HG03060 (cell line): Measurements from ENCODE around the gene SLC66A2.

Experiments
- ATAC-seq: cut with Tn5 transposase; IDR thresholded peaks from one replicate; pipeline ENCODE4 v1.9.1; 2021; ENCODE audit warnings: low read depth, moderate number of reproducible peaks; ENCODE audit not compliant: unreplicated experiment

The SLC66A2 gene

DNA sequence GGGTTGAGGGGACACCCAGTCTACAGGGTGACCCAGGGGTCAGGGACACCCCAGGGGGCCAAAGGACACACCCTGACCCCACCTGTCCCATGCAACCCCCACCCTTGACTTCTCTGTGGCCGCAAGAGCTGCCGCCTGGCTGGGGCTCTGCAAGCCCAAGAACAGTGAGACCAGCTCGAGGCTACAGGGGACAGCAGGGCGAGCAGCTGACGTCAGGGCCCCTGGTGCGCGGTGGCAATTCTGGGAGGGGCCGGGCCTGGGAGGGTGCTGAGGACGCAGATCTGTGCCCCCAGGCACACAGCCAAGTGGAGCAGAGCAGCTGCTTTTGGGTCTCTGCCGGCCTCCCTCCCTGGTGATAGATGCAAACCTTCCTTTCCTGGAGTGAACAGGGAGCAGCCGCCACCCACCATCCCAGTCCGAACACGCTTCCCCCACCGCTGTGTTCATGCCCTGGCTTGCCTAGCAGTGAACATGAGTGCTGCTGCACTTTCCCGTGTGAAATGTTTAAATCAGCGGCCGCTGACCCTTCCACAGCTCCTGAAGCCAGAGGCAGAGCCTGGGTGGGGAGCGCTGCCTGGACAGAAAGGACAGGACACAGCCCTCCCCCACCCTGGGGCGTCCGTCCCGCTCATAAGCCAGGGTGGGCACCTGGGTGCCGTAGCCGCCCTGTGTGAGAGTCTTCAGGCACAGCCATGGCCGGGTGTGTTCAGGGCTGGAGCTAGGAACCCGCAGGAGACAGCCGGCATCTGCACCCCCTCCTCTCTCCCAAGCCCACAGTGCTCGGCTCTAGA is 46.9 kb downstream of the SLC66A2 start:
- no peak for ATAC-seq

DNA sequence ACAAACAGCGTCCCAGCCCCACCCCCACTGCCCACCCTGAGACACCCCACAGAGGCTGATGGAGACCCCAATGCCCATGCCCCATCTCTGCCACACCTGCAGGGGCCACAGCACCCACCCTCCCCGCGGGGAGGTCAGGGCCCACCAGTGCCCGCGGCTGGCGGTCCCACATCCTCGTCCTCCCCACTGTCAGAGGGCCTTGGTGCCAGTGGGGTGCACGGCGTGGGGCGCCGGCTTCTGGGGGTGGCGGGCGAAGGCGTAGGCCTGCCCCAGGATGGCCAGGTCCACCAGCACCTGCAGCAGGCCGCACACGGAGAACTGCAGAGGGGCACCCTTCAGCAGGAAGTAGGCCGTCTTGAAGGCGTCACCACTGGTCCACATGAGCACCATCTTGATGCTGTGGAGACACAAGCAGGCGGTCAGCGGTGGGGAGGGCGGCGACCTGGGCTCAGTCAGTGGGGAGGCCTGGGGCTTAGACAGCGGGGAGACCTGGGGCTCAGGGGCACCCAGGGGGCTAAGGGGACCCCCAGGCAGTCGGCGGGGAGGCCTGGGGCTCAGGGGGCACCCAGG is 47.6 kb downstream of the SLC66A2 start:
- ATAC-seq, result no peak

GRCh38 chr18:79903071-79903635 is 48.3 kb downstream of the SLC66A2 start:
- ATAC-seq, result no peak

DNA sequence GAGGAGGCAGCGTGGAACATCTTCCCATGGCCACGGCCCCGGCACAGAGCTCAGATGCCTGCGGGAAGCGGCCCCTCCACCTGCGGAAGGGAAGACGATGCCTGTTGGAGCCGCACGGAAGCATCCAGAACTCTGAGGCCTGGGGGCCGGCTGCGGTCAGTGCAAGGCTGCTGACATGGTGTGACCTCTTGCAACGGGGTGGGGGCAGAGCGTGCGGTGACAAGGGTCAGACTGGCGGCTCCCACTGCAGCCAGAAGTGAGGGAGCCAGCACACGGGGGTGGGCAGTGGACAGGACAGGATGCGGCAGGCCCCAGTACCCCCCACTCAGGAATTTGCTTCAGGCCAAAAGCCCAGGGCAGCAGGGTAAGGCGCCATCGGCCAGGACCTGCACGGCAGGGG is 48.8 kb downstream of the SLC66A2 start:
- ATAC-seq, result no peak

DNA sequence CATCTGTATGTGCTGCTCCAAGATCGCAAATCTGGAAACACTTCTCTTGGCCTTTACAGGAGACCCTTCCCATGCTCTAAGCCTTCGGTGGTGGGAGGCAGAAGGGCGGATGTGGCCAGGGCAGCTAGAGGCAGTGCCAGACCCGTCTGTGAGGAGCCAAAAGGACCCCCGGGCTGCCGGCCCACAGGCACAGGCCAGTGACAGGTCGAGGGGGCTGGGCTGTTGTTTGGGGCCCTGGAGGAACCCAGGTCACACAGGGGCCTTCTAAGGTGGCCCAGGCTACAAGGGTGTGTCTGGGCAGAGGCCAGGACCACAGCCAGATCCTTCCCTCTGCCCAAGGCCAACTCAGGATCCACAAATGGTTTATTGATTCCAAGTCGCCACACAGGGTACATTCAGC is 49.4 kb downstream of the SLC66A2 start:
- ATAC-seq, result no peak

- no peak for ATAC-seq
These were observed 49.8 kb downstream of the SLC66A2 start for GRCh38 chr18:79901665-79902064.

GRCh38 chr18:79900610-79901570 is 50.6 kb downstream of the SLC66A2 start:
- no peak for ATAC-seq

DNA sequence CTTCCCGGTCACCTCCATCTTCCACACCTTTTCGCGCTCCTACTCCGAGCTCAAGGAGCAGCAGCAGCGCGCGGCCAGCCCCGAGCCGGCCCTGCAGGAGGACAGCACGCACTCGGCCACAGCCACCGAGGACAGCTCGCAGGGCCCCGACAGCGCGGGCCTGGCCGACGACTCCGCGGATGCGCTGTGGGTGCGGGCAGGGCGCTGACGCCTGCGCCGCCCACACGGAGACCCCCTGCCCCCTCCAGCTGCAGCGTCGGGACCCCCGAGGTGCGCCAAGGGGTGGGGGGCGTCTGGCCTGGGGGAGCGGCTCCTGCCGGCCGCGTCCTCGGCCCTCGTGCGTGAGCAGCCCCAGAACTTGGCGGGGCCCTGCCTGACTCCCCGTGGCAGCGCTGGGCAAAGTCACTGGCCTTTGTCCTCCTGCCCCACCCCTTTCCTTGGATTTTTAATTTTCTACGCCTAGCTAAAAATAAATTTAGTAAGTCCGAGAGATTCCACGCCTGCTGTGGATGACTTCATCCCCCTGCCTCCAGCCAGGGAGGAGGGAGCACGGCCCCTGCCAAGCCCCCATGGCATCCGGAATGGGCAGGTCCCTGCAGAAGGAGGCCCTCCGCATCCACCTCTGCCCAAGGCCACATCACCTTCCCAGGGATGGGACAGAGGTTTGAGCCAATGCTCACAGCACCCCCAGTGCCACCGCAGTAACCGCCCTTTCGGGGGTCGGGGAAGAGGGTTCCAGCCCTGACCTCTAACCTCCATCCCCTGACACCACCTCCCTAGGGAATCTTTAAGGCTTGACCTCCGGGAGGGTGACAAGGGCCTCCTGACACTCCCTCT is 51.6 kb downstream of the SLC66A2 start:
- no peak for ATAC-seq

- no peak for ATAC-seq
These were observed 52.4 kb downstream of the SLC66A2 start for GRCh38 chr18:79898952-79899608.

- ATAC-seq, result no peak
These were observed 53.4 kb downstream of the SLC66A2 start for GRCh38 chr18:79897940-79898625.

- no peak for ATAC-seq
These were observed 54.7 kb downstream of the SLC66A2 start for GRCh38 chr18:79896738-79897137.

GRCh38 chr18:79890674-79891073 is 60.8 kb downstream of the SLC66A2 start:
- no peak for ATAC-seq

- no peak for ATAC-seq
These were observed 61.9 kb downstream of the SLC66A2 start for GRCh38 chr18:79889569-79889968.

DNA sequence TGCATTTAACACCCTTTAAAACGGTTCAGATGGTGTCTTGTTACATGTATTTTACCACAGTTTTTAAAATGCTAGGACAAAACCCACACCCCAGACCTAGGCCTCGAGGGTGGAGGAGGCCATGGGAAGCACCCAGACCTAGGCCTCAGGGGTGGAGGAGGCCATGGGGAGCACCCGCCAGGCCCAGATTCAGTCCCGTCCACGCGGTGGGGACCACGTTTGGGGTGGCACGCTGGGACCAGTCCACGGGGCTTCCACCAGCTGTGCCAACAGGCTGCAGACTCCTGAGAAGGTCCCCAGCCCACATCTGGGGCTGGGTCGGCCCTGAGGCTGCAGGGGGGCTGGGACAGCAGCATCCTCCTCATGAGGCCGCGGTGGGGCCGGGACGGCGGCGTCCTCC is 63.4 kb downstream of the SLC66A2 start:
- no peak for ATAC-seq

DNA sequence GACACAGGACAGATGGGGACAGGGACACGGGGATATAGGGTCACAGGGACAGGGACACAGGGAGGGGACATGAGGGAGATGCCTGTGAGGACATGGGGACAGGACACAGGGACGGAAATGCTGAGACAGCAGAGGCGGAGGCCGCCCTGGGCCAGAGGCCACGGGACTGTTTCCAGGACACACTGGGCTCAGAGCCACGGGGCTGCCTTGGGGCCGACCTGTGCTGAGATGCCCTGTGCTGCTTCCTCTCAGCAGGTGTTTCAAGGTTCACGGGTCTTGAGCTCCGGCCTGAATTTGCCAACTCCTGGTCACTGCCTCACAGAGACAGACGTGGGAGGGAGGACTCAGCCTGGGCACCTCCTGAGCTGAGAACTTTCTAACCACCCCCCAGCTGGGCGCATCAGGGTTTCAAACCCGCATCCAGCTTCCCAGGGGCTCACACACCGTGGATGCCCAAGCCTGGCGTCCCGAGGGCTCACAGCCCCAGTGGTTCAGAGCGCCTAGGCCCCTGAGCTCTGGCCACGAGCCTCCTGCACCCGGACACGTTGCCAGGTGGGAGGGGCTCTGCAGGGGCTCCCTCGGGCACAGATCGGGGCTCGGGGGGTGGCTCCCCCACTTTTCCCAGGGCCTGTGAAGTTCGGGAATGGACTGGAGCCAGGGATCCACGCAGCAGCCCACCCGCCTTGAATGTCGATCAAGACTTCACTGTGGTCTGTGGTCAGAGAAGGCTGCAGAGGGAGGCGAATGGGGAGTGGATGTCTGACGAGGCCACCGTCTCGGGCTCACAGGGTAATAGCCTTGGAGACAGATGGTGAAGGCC is 64.1 kb downstream of the SLC66A2 start:
- ATAC-seq, result no peak

- no peak for ATAC-seq
These were observed 66.3 kb downstream of the SLC66A2 start for GRCh38 chr18:79884963-79885728.

GRCh38 chr18:79884294-79884962 is 67.0 kb downstream of the SLC66A2 start:
- ATAC-seq, result no peak
